Epithelial cell of proximal tubule (primary cell): Measurements from ENCODE around the gene CARD19. TPM values are rescaled to one million over a fixed set of nuclear protein-coding genes. Genes with fewer than 3 reads are reported as not detected.
A peak's percentile ranks its signal among the peaks of the same experiment; 100 is the strongest.

Experiments used
- DNase-seq: peaks from one replicate; pipeline ENCODE4 v3.0.0-alpha.2; 2011; ENCODE audit warnings: low read depth
- H3K4me3 ChIP-seq: 2 replicates; pipeline ENCODE4 v1.5.1; 2011; ENCODE audit warnings: low read depth, mild to moderate bottlenecking, low read length
- total RNA-seq: library from RNA; depleted of rRNA; stranded (reverse); fragments of >200 nt; gene quantifications from 2 replicates; pipeline ENCODE4 v1.2.3, GENCODE V29; 2015
- TF ChIP-seq, protein P1 (sequence below): conservative IDR thresholded peaks from 2 replicates; pipeline ENCODE4 v1.5.1; 2012; ENCODE audit warnings: low read depth, mild to moderate bottlenecking, low read length

The CARD19 gene
- total RNA-seq, 1 donor from 2014 or later: 64.6 TPM

DNA sequence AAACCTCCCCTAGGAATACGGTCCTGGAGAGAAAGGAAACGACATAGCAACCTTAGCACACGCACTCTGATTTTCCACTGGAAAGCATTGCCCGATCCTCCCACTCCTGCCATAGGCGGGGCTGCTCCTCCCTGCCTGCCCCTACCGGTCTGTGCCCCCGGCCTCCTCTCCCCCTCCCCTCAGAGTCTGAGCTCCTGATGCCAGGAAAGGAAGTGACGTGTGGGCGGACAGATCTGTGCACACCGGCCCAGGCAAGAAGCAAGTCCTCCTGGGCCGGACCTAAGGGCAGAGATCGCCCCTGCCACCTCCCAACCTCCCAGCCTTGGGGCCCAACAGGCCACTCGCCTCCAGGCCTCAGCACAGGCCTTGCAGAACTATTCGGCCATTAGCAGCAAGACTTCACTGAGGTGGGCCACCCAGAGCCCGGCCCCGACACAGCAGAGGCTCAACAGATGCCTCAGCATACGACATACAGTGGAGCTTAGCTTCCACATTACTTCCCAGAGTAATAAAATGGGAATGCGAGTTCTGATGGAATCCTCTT lies 30.9 kb downstream of the CARD19 start:
- no peak overlapping the region for H3K4me3 ChIP-seq
- TF ChIP-seq, protein P1, sequence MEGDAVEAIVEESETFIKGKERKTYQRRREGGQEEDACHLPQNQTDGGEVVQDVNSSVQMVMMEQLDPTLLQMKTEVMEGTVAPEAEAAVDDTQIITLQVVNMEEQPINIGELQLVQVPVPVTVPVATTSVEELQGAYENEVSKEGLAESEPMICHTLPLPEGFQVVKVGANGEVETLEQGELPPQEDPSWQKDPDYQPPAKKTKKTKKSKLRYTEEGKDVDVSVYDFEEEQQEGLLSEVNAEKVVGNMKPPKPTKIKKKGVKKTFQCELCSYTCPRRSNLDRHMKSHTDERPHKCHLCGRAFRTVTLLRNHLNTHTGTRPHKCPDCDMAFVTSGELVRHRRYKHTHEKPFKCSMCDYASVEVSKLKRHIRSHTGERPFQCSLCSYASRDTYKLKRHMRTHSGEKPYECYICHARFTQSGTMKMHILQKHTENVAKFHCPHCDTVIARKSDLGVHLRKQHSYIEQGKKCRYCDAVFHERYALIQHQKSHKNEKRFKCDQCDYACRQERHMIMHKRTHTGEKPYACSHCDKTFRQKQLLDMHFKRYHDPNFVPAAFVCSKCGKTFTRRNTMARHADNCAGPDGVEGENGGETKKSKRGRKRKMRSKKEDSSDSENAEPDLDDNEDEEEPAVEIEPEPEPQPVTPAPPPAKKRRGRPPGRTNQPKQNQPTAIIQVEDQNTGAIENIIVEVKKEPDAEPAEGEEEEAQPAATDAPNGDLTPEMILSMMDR: no peak
- DNase-seq: no peak

DNA sequence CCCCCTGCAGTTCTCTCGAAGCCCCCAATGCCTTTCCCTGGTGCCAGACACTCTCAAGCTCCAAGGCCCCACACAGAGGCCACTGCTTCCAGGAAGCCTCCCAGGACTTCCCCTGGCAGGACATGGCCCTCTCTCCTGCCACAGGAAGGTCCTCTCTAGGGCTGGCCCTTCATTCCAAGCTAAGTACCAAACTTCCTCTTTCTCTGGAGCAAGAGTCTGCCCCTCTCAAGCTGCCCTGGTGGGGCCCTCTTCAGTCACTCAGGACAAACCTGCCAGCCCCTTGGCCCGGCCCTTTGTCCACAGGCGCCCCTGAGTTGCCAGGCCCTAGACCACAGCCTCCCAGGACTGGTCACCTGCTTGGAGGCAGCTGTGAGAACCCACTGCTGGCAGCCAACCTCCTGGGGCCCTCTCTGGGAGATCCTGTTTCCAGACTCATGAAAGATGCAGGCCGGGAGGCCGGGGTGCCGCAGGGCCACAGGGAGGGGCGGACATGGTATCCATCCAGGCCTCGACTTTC lies 31.4 kb downstream of the CARD19 start:
- no peak for DNase-seq
- no peak overlapping the region for H3K4me3 ChIP-seq
- TF ChIP-seq, protein P1: peak; percentile 2

DNA sequence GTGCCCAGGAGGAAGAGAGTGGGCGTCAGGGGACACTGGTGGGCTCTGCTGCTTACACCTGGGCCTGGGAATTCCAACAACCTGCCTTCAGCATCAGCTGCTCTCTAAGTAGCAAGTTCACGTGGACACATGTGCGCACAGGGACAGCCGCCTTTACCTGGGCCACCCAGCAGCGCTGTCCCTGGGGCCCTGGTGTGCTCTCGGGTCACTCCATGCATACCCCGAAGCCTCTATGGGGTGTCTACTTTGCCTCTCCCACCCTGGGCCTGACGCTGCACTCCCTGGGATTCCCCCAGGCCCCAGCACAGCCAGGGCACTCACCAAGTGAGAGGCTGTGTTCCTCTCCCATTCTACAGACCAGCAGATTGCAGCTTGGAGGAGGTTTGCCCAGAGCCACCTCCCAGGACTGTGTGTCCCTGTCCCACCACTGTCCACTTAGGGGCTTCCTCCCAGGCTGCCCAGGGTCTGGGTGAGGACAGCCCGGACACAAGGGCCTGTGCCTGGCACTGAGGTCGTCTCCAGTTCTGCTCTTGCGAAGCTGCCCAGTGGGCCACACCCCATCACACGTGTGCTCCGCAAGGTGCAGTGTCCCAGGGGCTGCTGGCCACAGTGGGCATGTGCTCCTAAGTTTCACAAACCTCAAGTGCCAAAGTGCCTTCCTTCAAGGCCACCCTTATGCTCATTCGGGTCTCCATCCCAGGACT lies 32.1 kb downstream of the CARD19 start:
- TF ChIP-seq, protein P1: no peak
- no peak for DNase-seq
- H3K4me3 ChIP-seq: no peak overlapping the region

DNA sequence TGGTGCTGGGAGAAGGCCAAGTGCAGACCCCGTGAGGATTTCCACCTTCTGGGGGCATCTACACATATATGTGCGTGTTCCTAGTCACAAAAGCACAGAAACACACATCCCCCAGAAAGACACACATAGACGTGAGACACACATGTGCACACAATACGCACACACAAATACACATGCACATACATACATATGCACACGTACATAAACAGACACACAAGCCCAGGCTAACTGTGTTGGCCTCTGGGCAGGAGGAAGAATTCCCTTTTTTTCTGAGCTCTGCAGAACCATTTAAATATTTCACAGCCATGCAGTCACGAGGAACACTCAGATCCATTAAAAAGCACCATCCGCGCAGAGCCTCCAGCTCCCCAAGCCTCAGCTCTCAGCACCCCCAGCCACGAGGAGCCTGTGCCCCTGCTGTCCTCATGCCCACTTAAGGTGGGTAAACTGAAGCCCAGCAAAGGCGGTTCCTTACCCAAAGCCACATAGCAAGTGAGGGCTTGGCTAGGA lies 32.8 kb downstream of the CARD19 start:
- no peak overlapping the region for H3K4me3 ChIP-seq
- TF ChIP-seq, protein P1: no peak
- DNase-seq: no peak

DNA sequence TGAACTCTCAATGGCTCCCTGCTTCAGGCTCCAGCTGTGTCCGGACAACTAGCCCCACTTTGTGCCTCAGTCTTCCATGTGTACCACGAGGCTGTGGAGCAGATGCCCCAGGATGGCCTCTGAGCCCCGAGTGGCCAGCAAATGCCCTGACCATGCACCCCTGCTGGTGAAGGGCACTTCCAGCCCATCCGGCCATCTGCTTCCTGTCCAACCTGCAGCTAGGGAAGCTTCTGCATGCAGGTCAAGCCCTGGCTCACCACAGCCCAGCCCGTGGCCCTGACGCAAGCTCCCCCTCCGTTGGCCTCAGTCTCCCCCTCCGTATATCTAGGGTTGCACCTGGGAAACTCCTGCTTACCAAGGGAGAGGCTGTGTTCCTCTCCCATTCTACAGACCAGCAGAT lies 33.3 kb downstream of the CARD19 start:
- DNase-seq: no peak
- TF ChIP-seq, protein P1: no peak
- H3K4me3 ChIP-seq: no peak overlapping the region

DNA sequence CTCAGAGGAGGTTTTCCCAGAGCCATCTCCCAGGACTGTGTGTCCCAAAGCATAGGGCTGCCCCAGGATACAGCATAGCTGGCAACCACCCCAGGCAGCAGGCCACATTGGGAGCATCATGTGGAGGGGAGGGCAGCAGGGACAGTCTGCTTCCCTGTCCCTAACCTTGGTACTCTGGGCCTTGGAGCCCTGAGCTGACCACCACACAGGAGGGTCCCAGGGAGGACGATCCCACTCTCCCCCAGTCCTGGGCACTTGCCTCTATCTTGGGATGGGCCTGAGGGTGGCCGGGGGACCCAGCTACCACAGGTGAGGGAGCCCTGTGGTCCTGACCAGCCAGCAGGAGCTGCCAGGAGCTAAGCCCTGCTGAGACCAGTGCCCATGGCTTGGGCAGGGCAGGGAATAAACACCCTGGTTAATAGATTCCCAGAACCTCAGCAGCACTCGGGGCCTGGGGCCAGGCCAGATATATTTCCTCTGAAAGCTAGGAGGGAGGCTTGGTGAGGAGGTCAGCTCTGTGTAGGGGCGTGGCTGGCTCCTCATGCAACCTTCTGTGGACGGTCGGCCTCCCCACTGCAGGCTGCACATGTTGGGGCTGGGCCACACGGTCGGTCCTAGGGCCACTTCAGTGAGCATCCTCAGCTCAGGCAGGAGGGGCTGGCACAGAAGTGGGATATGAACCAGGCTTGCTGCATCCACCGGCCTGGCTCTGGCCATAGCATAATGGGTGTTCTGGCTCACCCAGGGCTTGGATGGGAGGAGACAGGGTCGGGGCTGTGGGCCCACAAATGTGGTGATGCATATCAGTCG lies 33.9 kb downstream of the CARD19 start:
- no peak overlapping the region for H3K4me3 ChIP-seq
- DNase-seq: no peak
- TF ChIP-seq, protein P1: no peak
